Liver (tissue), 9 donors: ENCODE data around the gene SMIM27. TPM values are rescaled to one million over a fixed set of nuclear protein-coding genes. Genes with fewer than 3 reads are reported as not detected.

Experiments used
- DNase-seq: peaks from one replicate; pipeline ENCODE4 v3.0.0-alpha.2; 2017; ENCODE audit warnings: low spot score
- H3K27ac ChIP-seq, 2 donors: one replicate each; pipeline ENCODE4 v1.7.0; 2013; ENCODE audit warnings: inconsistent platforms in 2 of 2, low read length in 2 of 2, control low read depth in 1 of 2, low read depth in 1 of 2, mild to moderate bottlenecking in 1 of 2
- H3K27me3 ChIP-seq, 4 donors: one replicate each; pipeline versions ENCODE4 v1.6.1 to v1.7.0; 2013; ENCODE audit warnings: low read length in 3 of 4, inconsistent platforms in 1 of 4, mild to moderate bottlenecking in 1 of 4, moderate library complexity in 1 of 4; ENCODE audit not compliant: control insufficient read depth in 4 of 4, insufficient read depth in 4 of 4
- H3K36me3 ChIP-seq, 4 donors: one replicate each; pipeline versions ENCODE4 v1.6.1 to v1.7.0; 2013; ENCODE audit warnings: low read length in 3 of 4, mild to moderate bottlenecking in 3 of 4, low read depth in 1 of 4, moderate library complexity in 1 of 4; ENCODE audit not compliant: control insufficient read depth in 4 of 4, insufficient read depth in 3 of 4
- H3K4me1 ChIP-seq, 4 donors: one replicate each; pipeline versions ENCODE4 v1.6.1 to v1.7.0; 2013; ENCODE audit warnings: low read length in 3 of 4, mild to moderate bottlenecking in 3 of 4, moderate library complexity in 1 of 4; ENCODE audit not compliant: control insufficient read depth in 4 of 4, insufficient read depth in 4 of 4
- H3K4me3 ChIP-seq, 3 donors: one replicate each; pipeline versions ENCODE4 v1.6.1 to v1.7.0; 2013; ENCODE audit warnings: low read length in 3 of 3, control low read depth in 1 of 3, low read depth in 1 of 3, mild to moderate bottlenecking in 1 of 3
- H3K9ac ChIP-seq, 2 donors: one replicate each; pipeline ENCODE4 v1.7.0; 2013; ENCODE audit warnings: low read length in 2 of 2, mild to moderate bottlenecking in 2 of 2, moderate library complexity in 2 of 2, control low read depth in 1 of 2, low read depth in 1 of 2
- H3K9me3 ChIP-seq, 4 donors: one replicate each; pipeline versions ENCODE4 v1.6.1 to v1.7.0; 2013; ENCODE audit warnings: low read length in 3 of 4; ENCODE audit not compliant: control insufficient read depth in 4 of 4
- FOXA1 ChIP-seq: IDR thresholded peaks from 2 replicates; pipeline ENCODE4 v1.6.1; 2016; ENCODE audit warnings: antibody characterized with exemption
- FOXA2 ChIP-seq: IDR thresholded peaks from 2 replicates; pipeline ENCODE4 v1.6.1; 2016; ENCODE audit warnings: antibody characterized with exemption
- HNF4A ChIP-seq, 2 donors: conservative IDR thresholded peaks; 2 replicates each; pipeline ENCODE4 v1.6.1; 2016; ENCODE audit warnings: antibody characterized with exemption in 2 of 2, mild to moderate bottlenecking in 2 of 2
- NR2F2 ChIP-seq: IDR thresholded peaks from 2 replicates; pipeline ENCODE4 v1.6.1; 2016; ENCODE audit warnings: antibody characterized with exemption
- RAD21 ChIP-seq, 2 donors: IDR thresholded peaks; 2 replicates each; pipeline ENCODE4 v1.6.1; 2016; ENCODE audit warnings: antibody characterized with exemption in 2 of 2, mild to moderate bottlenecking in 2 of 2
- RXRA ChIP-seq, 2 donors: IDR thresholded peaks; 2 replicates each; pipeline ENCODE4 v1.6.1; 2017 to 2018; ENCODE audit warnings: antibody characterized with exemption in 2 of 2, mild to moderate bottlenecking in 1 of 2
- SP1 ChIP-seq: IDR thresholded peaks from 2 replicates; pipeline ENCODE4 v1.6.1; 2018; ENCODE audit warnings: antibody characterized with exemption, mild to moderate bottlenecking
- YY1 ChIP-seq: IDR thresholded peaks from 2 replicates; pipeline ENCODE4 v1.6.1; 2016; ENCODE audit warnings: antibody characterized with exemption, mild to moderate bottlenecking
- WGBS: extraction: QIAGEN DNeasy Blood & Tissue Kit; methylation state at CpG from one replicate; pipeline ENCODE4 v1.1.7; 2013; 5-methylcytosine and 5-hydroxymethylcytosine counted together
- polyA plus RNA-seq, 2 donors: library from polyadenylated mRNA; stranded (reverse) in 1 of 2; unstranded in 1 of 2; fragments of 200-250 nt in 1 of 2; fragments of >200 nt in 1 of 2; fragmentation: Nextera tagmentation in 1 of 2; extraction: Ambion mirVana in 1 of 2; gene quantifications; one replicate each; pipeline versions ENCODE4 v1.2.1 to v1.2.3, GENCODE V29; 2013 to 2015
- total RNA-seq, 2 donors: library from RNA; depleted of rRNA; stranded (reverse); fragments of >200 nt; gene quantifications; one replicate each; pipeline ENCODE4 v1.2.3, GENCODE V29; 2014
- TF ChIP-seq, protein P1 (sequence below): IDR thresholded peaks from 2 replicates; pipeline ENCODE4 v1.6.1; 2016; ENCODE audit warnings: antibody characterized with exemption, mild to moderate bottlenecking
- TF ChIP-seq, protein P2 (sequence below): fragments of 150-350 bp; IDR thresholded peaks from 2 replicates; pipeline ENCODE4 v1.5.1; 2017; ENCODE audit warnings: improper control_type of control experiment, low read depth, low read length; ENCODE audit not compliant: missing input control
- TF ChIP-seq, protein P3 (sequence below): IDR thresholded peaks from 2 replicates; pipeline ENCODE4 v1.6.1; 2016; ENCODE audit warnings: antibody characterized with exemption
- TF ChIP-seq, protein P4 (sequence below): IDR thresholded peaks from 2 replicates; pipeline ENCODE4 v1.6.1; 2016; ENCODE audit warnings: antibody characterized with exemption
- donor health status: healthy.
- donor health status: healthy.
- donor health status: healthy.
- donor health status: healthy.
- donor health status: healthy.

Gene SMIM27
- total and polyA plus RNA-seq, 4 donors: 1.0 to 17.0 (median 4.4) TPM

DNA sequence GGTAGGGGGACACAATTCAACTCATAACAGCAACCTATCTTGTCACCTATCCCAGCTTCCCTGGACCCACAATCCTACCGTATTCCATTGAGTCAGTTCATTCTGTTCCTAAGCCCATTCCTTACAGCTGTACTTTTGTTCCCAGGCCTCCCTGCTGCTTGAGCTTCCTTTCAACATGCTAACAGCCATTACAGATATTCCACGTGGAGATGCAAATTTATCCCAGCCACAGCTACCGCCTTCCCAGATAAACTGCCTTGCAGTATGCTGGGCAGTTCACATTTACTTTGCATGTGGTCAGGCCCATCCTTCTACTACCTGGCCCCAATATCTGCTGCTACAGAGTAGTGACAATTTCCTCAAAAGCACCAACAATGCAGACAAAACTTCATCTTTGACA is 49.1 kb upstream of the SMIM27 start:
- Histone ChIP-seq H3K9me3 (no peaks in the 10 kb centered on the region), H3K4me1 (no peaks in the 10 kb centered on the region), H3K36me3 (peaks cover 3 to 19% (median 8%) of the 10 kb centered on the region in 4 donors), H3K27me3 (no peaks in the 10 kb centered on the region), H3K9ac (no peak overlapping the region), H3K4me3 (no peak overlapping the region), H3K27ac (no peak overlapping the region)
- WGBS: 93% methylated on average over 3 of the region's 3 CpGs
- no peak for TF ChIP-seq RAD21 (IDR thresholded peaks at IDR 0.05)
- no peak for DNase-seq

DNA sequence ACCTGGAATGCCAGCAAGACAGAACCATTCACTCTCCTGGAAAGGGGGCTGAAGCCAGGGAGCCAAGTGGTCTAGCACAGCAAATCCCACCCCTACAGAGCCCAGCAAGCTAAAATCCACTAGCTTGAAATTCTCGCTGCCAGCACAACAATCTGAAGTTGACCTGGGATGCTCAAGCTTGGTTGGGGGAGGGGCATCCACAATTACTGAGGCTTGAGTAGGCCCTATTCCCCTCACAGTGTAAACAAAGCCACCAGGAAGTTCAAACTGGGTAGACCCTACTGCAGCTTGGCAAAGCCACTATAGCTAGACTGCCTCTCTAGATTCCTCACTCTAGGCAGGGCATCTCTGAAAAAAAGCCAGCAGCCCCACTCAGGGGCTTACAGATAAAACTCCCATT is 43.4 kb upstream of the SMIM27 start:
- Histone ChIP-seq H3K36me3 (peaks cover 0 to 3% (median 0%) of the 10 kb centered on the region in 4 donors), H3K4me3 (no peak overlapping the region), H3K27me3 (no peaks in the 10 kb centered on the region), H3K9me3 (no peaks in the 10 kb centered on the region), H3K4me1 (peaks cover 0 to 2% (median 0%) of the 10 kb centered on the region in 4 donors), H3K27ac (no peak overlapping the region), H3K9ac (no peak overlapping the region)
- 100% methylated on average over 1 of the region's 1 CpG for WGBS
- no peak for DNase-seq
- TF ChIP-seq FOXA2 (no peak), YY1 (no peak), RXRA (IDR thresholded peaks at IDR 0.05) (no peak), SP1 (no peak), RAD21 (IDR thresholded peaks at IDR 0.05) (no peak), FOXA1 (no peak), NR2F2 (no peak), HNF4A (conservative IDR thresholded peaks at IDR 0.05) (no peak)
- TF ChIP-seq, protein P1, sequence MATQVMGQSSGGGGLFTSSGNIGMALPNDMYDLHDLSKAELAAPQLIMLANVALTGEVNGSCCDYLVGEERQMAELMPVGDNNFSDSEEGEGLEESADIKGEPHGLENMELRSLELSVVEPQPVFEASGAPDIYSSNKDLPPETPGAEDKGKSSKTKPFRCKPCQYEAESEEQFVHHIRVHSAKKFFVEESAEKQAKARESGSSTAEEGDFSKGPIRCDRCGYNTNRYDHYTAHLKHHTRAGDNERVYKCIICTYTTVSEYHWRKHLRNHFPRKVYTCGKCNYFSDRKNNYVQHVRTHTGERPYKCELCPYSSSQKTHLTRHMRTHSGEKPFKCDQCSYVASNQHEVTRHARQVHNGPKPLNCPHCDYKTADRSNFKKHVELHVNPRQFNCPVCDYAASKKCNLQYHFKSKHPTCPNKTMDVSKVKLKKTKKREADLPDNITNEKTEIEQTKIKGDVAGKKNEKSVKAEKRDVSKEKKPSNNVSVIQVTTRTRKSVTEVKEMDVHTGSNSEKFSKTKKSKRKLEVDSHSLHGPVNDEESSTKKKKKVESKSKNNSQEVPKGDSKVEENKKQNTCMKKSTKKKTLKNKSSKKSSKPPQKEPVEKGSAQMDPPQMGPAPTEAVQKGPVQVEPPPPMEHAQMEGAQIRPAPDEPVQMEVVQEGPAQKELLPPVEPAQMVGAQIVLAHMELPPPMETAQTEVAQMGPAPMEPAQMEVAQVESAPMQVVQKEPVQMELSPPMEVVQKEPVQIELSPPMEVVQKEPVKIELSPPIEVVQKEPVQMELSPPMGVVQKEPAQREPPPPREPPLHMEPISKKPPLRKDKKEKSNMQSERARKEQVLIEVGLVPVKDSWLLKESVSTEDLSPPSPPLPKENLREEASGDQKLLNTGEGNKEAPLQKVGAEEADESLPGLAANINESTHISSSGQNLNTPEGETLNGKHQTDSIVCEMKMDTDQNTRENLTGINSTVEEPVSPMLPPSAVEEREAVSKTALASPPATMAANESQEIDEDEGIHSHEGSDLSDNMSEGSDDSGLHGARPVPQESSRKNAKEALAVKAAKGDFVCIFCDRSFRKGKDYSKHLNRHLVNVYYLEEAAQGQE: no peak
- TF ChIP-seq, protein P2, sequence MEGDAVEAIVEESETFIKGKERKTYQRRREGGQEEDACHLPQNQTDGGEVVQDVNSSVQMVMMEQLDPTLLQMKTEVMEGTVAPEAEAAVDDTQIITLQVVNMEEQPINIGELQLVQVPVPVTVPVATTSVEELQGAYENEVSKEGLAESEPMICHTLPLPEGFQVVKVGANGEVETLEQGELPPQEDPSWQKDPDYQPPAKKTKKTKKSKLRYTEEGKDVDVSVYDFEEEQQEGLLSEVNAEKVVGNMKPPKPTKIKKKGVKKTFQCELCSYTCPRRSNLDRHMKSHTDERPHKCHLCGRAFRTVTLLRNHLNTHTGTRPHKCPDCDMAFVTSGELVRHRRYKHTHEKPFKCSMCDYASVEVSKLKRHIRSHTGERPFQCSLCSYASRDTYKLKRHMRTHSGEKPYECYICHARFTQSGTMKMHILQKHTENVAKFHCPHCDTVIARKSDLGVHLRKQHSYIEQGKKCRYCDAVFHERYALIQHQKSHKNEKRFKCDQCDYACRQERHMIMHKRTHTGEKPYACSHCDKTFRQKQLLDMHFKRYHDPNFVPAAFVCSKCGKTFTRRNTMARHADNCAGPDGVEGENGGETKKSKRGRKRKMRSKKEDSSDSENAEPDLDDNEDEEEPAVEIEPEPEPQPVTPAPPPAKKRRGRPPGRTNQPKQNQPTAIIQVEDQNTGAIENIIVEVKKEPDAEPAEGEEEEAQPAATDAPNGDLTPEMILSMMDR: no peak
- TF ChIP-seq, protein P3, sequence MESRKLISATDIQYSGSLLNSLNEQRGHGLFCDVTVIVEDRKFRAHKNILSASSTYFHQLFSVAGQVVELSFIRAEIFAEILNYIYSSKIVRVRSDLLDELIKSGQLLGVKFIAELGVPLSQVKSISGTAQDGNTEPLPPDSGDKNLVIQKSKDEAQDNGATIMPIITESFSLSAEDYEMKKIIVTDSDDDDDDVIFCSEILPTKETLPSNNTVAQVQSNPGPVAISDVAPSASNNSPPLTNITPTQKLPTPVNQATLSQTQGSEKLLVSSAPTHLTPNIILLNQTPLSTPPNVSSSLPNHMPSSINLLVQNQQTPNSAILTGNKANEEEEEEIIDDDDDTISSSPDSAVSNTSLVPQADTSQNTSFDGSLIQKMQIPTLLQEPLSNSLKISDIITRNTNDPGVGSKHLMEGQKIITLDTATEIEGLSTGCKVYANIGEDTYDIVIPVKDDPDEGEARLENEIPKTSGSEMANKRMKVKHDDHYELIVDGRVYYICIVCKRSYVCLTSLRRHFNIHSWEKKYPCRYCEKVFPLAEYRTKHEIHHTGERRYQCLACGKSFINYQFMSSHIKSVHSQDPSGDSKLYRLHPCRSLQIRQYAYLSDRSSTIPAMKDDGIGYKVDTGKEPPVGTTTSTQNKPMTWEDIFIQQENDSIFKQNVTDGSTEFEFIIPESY: no peak

DNA sequence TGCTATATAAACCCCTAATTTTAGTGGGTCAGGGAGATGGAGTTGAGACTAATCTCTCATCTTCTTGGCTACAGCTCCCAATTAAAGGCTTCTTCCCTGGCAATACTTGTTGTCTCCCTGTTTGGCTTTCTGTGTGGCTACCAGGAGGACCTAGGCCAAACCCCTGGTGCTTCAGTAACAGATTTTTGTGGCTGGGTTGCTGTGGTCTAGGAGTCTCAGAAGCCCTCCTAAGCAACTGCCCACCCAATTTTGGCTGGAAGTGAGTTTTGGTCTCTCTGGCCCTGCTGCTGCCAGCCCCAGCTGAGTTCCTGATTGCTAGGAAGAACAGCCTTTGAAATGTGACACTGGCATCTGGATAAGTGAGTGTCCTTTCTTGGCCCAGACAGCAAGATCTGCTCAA is 35.9 kb upstream of the SMIM27 start:
- Histone ChIP-seq H3K9ac (no peak overlapping the region), H3K4me1 (no peaks in the 10 kb centered on the region), H3K4me3 (no peak overlapping the region), H3K27me3 (no peaks in the 10 kb centered on the region), H3K9me3 (no peaks in the 10 kb centered on the region), H3K36me3 (peaks cover 0 to 2% (median 0%) of the 10 kb centered on the region in 4 donors), H3K27ac (no peak overlapping the region)
- TF ChIP-seq, protein P2: no peak
- TF ChIP-seq, protein P4, sequence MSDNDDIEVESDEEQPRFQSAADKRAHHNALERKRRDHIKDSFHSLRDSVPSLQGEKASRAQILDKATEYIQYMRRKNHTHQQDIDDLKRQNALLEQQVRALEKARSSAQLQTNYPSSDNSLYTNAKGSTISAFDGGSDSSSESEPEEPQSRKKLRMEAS: no peak
- no peak for TF ChIP-seq SP1
- DNase-seq: no peak
